ENCODE data around the gene SKP1.

Gene SKP1

GRCh38 chr5:134143431-134143830 lies 33.3 kb downstream of the SKP1 start:
- no peak for FAIRE-seq

- FAIRE-seq: no peak
Measured at GRCh38 chr5:134142806-134143205, 33.9 kb downstream of the SKP1 start.

- no peak for FAIRE-seq
Measured at GRCh38 chr5:134142052-134142451, 34.7 kb downstream of the SKP1 start.

DNA sequence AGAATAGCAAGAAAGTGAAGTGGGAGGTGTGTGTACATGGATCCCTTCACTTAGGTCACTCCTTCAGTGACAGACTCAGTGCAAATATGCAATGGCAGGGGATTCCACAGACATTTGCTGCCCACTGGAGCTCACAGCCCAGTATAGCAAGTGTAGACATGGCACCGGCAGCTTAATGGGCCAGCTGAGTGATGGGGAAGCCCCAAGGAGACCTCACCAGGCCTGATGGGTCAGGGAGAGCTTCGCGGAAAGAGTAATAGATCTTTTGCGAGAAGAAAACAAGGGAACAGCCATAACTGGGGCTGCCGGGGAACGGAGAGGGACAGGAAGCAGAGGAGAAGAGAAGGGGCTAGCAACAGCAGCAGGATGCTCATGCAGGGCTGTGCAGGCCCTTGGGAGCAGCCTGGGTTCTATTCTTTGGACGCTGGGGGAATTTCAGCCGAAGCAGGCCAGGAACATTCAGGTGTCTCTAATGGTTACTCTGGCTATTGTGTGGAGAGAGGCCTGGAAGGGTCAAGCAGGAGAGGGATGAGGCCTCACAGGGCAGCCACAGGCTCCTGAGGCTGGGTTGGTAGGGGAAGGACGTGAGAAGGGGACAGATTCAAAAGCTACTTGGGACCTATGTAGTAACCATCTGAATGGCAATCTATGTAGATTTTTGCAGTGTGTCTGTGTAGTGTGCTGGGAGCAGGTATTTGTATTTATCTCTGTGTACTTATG lies 35.3 kb downstream of the SKP1 start:
- no peak for FAIRE-seq

- no peak for FAIRE-seq
Measured at GRCh38 chr5:134140530-134141201, 36.1 kb downstream of the SKP1 start.

DNA sequence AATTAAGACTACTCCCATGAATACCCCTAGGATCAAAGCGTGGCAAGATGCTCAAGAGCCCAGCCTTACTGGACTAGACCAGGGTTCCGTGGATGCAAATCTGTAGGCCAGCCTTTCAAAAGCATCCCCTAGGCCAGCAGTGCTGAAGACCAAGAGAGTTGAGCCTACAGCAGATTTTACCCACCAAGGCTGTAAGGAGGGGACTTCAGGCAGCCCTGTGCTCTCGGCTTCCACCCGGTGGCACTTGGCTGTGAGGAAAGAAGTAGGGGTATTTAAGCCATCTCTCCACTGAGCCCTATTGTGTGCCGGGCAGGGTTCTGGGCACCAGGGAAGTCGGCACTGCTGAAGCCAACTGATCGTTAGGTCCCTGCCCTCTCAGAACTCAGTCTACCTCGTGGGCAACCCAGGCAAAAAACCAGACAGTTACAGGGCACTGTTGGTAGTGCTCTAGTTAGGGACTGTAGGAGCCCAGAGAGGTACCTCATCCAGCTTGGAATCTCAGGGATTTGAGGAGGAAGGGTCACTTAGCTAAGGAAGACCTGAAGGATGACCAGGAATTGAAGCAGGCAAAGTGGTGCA lies 36.8 kb downstream of the SKP1 start:
- no peak for FAIRE-seq

DNA sequence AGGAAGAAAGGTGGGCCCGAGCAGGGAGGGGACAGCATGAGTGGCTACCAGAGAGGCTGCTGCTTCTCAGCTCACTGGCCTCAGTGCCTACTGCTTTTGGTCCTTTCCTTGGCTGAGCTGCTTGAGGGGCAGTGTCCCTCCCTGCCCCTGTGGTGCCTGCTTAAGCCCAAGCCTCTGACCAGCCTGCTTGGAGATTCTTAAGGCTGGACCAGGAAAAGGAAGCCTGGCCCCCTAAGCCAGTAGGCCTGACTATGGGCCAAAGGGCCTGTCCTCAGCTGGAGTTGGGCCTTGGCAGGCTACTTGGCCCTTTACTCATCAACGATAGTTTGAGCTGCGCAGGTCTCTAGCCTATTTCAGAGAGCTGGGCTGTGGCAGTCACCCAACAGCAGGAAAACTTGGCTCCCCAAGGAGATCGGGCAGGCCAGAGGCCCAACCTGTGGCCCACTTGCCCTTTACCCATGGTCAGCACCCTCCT lies 37.3 kb downstream of the SKP1 start:
- FAIRE-seq: no peak

DNA sequence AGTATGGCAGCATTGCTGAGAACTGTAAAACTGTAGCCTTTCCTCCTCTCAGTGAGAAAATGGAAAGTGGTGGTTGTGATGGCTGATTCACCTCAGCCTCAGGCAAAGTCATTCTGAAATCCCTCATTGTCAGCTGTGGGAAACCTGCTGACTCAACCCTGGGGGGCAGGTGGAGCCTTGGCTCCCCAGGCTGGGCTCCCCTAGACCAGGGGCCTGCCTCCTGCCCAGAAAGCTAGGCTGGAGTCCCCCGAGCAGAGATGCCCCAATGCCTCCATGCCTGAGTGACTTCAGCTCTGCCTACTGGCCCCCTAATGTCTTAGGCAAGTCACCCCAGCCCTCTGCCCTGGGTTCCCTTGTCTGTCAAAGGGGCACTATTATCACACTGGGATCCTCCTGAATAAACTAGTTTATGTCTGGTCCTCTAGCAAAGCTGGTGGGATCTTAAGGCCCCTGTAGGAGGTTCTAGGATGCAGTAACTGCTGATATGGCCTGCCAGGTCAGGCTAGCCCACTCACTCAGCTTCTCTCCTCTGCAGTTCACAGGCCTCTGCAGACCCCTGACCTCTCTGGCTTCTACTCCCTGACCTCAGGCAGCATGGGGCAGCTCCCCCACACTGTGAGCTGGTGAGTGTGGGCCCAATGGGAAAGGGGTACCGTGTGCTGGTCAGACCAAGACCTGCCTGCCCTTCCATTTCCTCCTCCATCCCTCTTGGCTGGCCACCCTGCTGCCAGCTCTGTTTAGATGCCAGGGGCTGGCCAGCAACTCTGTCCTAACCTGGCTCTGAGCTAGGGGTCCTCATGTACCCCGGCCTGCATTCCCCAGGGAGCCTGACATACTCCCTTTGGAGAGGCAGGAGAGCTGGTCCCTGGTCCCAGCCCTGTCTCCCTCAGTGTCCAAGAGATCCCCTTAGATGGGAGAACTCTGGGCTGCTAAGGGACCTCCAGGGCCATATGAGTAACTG lies 38.1 kb downstream of the SKP1 start:
- FAIRE-seq: no peak

GRCh38 chr5:134136771-134137170 lies 40.0 kb downstream of the SKP1 start:
- no peak for FAIRE-seq

DNA sequence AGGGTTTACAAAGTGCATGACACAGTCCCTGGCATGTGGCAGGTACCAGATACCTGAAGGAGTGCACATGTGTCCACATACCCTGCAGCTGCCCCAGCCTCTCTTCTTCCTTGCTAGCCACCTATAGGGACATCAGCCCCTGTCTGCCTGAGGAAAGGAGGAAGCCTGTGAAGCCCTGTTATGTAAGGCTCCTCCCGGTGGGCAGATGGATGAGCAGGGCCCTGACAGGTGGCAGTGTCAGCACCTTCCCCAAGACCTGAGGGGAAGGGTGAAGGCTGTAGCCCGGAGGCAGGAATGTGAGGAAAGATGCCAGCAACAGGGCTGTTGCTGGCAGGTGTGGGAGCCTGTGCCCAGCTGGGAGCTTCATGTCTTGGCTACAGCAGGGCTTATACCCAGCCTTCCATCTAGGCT lies 40.5 kb downstream of the SKP1 start:
- no peak for FAIRE-seq

DNA sequence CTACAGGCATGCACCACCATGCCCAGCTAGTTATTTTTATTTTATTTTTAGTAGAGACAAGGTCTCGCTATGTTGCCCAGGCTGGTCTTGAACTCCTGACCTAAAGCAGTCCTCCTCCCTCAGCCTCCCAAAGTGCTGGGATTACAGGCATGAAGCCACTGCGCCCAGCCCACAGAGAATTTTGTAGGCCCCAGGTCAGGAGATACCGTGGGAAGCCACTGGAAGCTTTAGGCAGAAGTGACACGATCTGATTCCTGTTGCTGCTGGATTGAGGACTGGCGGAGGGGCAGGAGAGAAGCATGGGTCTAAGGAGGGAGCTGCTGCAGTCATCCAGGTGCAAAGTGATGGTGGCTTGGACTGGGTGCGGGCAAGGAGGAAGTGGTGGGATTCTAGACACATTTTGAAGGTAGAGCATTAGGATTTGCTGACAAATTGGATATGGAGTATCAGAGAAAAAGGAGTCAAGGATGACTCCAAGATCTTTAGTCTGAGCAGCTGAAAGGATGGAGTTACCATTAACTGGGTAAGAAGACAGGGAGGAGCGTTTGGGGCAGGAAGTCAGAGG lies 41.6 kb downstream of the SKP1 start:
- no peak for FAIRE-seq

DNA sequence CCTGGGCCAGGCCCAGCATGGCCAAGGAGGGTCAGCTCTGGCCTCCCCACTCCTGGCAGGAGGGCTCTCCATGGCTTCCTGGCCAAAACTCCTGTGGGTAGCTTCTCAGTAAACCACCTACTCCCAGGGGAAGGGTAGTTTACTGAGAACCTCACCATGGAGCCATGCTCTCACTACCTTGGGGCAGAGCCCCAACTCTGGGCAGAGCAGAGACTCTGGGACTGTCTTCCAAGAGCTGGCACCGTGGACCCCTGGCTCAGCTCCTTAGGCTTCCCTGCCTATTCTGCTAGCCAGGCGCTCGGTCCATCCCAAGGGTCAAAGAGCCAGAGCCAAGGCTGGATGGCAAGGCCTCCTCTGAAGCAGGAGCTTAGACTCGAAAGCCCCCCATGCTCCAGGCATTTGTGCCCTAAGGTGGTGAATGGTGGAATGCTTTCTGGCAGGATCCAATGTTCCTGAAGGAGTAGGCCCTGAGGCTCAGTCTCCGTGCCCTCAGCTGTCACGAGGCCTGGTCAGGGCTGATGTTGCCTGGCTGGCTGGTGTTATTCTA lies 42.7 kb downstream of the SKP1 start:
- FAIRE-seq: no peak

DNA sequence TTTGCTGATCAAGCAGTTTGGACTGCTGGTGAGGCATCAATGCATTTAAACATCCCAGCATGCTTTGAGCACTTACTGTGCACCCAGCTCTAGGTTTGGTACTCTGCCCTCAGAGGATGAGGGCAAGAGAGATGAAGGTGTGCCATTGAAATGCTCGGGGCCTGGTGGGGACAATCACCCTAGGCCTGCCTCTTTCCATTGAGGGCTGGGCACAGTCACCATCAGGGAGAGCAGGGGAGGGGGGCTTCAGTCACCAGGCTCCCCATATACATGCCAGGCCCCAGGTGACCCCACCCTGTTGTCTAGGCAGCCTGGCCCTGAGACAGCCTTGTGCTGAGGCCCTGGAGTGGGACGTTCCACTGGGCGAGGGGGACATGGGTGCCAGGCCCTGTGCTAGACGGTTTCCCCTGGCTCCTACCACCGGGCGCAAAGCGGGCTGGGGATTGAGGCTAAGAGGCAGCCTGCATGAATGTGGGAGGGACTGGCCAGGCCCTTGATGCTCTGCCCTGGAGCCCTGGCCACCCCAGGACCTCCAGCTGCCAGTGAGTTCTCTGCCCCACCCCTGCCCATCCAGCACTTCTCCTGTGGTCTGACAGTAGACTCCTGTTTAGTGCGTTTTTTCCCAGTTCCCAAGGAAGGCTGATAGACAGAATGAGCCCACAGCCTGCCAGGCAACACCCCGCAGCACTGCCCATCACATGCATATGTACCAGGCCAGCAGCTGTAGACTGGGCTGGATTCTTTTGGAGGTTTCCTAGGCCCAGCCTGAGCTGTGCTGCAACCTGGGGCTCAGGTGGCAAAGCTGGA lies 43.4 kb downstream of the SKP1 start:
- no peak for FAIRE-seq

- no peak for FAIRE-seq
Measured at GRCh38 chr5:134132372-134133187, 44.2 kb downstream of the SKP1 start.

DNA sequence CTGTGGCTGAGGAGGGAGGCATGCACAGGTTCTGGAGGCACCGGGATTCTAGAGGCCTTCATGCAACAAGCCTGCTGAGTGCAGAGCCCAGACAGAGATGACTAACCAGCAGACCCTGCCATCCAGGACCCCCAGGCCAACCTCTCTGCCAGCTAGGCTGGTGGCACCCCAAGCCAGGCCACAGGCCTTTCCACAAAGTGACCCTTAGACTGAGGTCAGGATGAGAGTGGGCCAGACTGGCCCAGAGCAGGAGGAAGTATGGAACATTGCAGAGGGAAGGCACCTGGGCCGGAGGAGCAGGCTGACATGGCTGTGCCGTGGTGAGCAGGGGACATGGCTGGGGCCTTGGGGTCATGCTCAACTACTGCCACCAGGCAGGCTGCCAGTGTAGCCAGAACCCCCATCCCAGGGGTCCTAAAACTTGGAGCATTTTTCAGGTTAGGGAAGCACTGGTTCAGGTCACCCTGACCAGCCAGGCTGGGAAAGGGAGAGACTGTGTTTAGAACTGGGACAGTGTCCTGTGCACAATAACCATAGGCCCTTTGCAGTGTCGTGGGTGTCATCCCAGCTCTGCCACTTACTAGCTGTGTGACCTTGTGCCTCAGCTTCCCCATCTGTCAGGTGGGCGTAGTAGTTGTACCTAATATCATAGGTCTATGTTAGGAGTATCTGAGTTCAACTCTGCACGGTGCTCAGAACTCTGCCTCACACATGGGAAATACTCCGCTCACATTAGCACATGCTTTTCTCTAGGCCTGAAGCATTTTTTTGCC lies 45.0 kb downstream of the SKP1 start:
- no peak for FAIRE-seq

- FAIRE-seq: no peak
Measured at GRCh38 chr5:134131165-134131564, 45.6 kb downstream of the SKP1 start.

DNA sequence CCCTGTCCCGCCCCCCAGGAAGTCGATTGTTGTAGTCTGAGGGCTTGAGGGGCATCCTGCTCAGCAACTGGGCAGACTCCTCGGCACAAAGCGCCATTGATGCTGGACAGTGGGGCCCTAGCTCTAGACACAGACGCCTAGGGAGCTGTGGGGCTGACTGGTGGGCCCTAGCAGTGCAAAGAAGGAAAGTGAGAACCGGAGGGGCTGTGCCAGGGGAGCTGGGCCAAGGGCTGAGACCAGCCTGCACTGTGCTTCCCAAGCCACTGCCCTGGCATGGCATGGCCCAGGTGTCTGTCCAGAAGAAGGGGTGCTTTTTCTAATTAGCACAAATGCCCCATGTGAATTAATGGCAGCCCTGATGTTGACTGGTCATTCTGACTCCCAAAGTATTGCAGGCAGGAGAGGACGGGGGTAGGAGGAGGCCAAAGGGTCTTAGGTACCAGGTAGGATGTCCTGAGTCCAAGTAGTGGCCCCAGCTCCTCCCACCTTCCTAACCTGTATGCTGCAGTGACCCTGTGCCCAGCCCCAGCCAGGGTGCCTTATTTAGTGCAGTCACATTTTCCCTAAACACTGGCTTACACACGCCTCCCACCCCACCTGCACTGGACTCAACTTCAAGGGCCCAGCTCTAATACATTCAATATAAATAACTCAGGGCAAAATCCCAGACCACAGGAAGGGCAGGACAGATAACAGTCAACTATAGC lies 46.4 kb downstream of the SKP1 start:
- no peak for FAIRE-seq

- no peak for FAIRE-seq
Measured at GRCh38 chr5:134129411-134130238, 47.1 kb downstream of the SKP1 start.

Data from colon (tissue), 2 donors.